NCI-H1105 (cell line): ENCODE results near the gene GYPC.

Source experiments
- DNase-seq: peaks from one replicate; lab custom pipeline; 2025; lab: John Stamatoyannopoulos, UW

GYPC gene

DNA sequence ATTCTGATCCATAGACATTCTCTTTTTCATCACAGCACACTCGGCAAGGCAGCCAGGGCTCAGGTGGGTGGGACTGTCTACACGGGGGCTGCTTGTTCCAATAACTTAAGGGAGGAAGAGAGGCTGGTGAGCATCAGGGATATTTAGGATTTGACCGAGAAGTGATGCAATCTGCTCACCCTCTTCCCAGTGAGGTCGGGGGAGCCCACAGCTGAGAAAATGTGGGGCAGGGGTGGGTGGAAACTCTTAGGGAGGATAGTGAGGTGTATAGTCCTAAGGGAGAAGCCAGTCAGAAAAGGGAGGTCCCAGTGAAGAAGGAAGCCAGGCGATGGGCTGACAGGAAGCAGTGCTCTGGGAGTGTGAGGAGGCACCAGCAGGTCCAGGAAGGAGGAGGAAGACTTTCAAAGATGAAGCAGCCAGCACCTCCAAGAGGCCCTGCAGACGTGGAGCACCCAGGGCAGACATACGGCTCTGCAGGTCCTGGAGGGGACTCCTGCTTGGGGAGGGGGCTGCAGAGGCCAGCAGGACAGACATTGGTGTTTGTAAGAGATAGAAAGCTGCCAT, 76.8 kb downstream of the GYPC start:
- no peak for DNase-seq

DNA sequence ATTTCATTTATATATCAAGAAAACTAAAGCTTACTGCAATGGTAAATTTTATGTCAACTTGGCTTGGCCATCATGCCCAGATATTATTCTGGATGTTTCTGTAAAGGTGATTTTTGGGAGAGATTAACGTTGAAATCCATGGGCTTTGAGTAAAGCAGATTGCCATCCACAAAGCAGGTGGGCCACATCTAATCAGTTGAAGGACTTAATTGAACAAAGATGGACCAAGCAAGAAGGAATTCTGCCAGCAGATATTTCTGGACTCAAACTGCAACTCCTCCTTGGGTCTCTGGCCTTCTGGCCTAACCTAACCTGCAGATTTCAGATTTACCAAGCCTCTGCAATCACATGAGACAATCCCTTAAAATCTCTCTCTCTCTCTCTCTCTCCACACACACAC, 77.8 kb downstream of the GYPC start:
- DNase-seq: no peak

DNA sequence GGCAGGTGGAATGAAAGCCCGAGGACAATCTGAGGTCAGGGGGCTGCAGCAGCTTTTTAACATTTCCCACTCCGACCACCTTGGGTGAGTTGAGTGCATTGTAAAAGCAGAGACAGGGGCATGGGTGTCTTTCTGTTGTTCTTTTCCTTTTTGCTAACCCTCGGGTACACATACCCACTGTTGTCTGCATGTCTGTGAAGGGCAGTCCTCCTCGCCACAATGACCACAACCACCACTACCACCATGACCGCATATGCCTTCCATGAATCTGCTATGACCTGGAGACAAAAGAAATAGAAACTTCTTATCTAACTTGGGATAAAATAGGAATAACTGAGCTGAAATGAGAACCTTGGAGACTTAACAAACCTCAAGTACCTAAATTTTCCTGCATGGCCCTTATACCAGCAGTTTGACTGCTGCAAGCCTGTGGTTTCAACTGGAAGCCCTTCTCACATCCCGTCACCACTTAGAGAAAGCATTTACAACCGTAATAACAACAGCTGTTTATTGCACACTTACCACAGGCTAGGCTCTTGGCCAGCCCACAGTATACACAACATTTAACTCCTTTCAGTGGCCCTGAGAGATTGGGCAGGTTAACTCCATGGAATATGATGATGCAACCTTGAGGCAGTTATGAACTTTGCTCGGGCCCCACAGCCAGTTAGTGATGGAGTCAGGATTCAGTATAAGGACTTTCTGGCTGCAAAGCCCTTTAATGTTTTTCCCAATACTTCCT, 80.3 kb downstream of the GYPC start:
- DNase-seq: no peak

- no peak for DNase-seq
Observed at GRCh38 chr2:126739141-126739540, 83.2 kb downstream of the GYPC start.

GRCh38 chr2:126744640-126745039, 88.7 kb downstream of the GYPC start:
- no peak for DNase-seq
